NCI-H1092 (cell line): ENCODE data around the gene CCDC69.
"Not testable (repeated sequence)": the region's sequence is repeated elsewhere in the genome, so short reads cannot be mapped to it uniquely, and the experiment has no call there.

ENCODE experiments used
- DNase-seq: peaks from one replicate; lab custom pipeline; 2025; lab: John Stamatoyannopoulos, UW

Gene CCDC69

GRCh38 chr5:151245680-151246219 is 21.9 kb upstream of the CCDC69 start:
- no peak for DNase-seq

- no peak for DNase-seq
Measured at GRCh38 chr5:151244206-151244605, 20.3 kb upstream of the CCDC69 start.

- no peak for DNase-seq
Measured at GRCh38 chr5:151243564-151243963, 19.7 kb upstream of the CCDC69 start.

GRCh38 chr5:151243127-151243526 is 19.2 kb upstream of the CCDC69 start:
- DNase-seq = no peak

GRCh38 chr5:151240924-151241635 is 17.2 kb upstream of the CCDC69 start:
- no peak for DNase-seq

GRCh38 chr5:151240268-151240835 is 16.5 kb upstream of the CCDC69 start:
- DNase-seq = not testable (repeated sequence)

- no peak for DNase-seq
Measured at GRCh38 chr5:151239237-151239861, 15.5 kb upstream of the CCDC69 start.

GRCh38 chr5:151238303-151238741 is 14.4 kb upstream of the CCDC69 start:
- DNase-seq = no peak

GRCh38 chr5:151237685-151238084 is 13.8 kb upstream of the CCDC69 start:
- DNase-seq = no peak

GRCh38 chr5:151236888-151237287 is 13.0 kb upstream of the CCDC69 start:
- DNase-seq = no peak

GRCh38 chr5:151235239-151235571 is 11.3 kb upstream of the CCDC69 start:
- not testable (repeated sequence) for DNase-seq

GRCh38 chr5:151234476-151235238 is 10.8 kb upstream of the CCDC69 start:
- DNase-seq = no peak

- no peak for DNase-seq
Measured at GRCh38 chr5:151233616-151234085, 9.8 kb upstream of the CCDC69 start.

GRCh38 chr5:151231359-151231758 is 7.5 kb upstream of the CCDC69 start:
- DNase-seq = no peak

GRCh38 chr5:151230048-151230680 is 6.3 kb upstream of the CCDC69 start:
- DNase-seq = no peak

- DNase-seq = no peak
Measured at GRCh38 chr5:151228986-151229385, 5.1 kb upstream of the CCDC69 start.

- DNase-seq = no peak
Measured at GRCh38 chr5:151227918-151228447, 4.1 kb upstream of the CCDC69 start.

- DNase-seq = no peak
Measured at GRCh38 chr5:151225475-151225874, 1.6 kb upstream of the CCDC69 start.

- DNase-seq = no peak
Measured at GRCh38 chr5:151225071-151225470, 1.2 kb upstream of the CCDC69 start.

- DNase-seq = no peak
Measured at GRCh38 chr5:151224372-151224771, 480 bp upstream of the CCDC69 start.

- no peak for DNase-seq
Measured at GRCh38 chr5:151222790-151223446, 974 bp downstream of the CCDC69 start.
